Stomach smooth muscle (tissue), 2 donors: ENCODE data around the gene GPR107.

Experiments
- H3K27ac ChIP-seq: one replicate; pipeline ENCODE4 v1.7.0; 2013; ENCODE audit warnings: mild to moderate bottlenecking, low read length, inconsistent platforms
- H3K27me3 ChIP-seq, 2 donors: one replicate each; pipeline ENCODE4 v1.7.0; 2013; ENCODE audit warnings: low read length in 2 of 2; ENCODE audit not compliant: insufficient read depth in 2 of 2, control insufficient read depth in 1 of 2
- H3K36me3 ChIP-seq, 2 donors: one replicate each; pipeline ENCODE4 v1.7.0; 2013; ENCODE audit warnings: low read length in 2 of 2; ENCODE audit not compliant: control insufficient read depth in 2 of 2, insufficient read depth in 2 of 2
- H3K4me1 ChIP-seq: one replicate; pipeline ENCODE4 v1.7.0; 2013; ENCODE audit warnings: low read length; ENCODE audit not compliant: control insufficient read depth, insufficient read depth
- H3K4me3 ChIP-seq, 2 donors: one replicate each; pipeline ENCODE4 v1.7.0; 2013; ENCODE audit warnings: low read length in 2 of 2
- H3K9ac ChIP-seq, 2 donors: one replicate each; pipeline ENCODE4 v1.7.0; 2013; ENCODE audit warnings: low read length in 2 of 2, mild to moderate bottlenecking in 1 of 2
- H3K9me3 ChIP-seq, 2 donors: one replicate each; pipeline ENCODE4 v1.7.0; 2013; ENCODE audit warnings: low read length in 2 of 2; ENCODE audit not compliant: control insufficient read depth in 2 of 2
- donor health status: healthy.
- donor health status: Pancreatic carcinoma.

Gene GPR107

GRCh38 chr9:130160862-130161470 is 107.3 kb downstream of the GPR107 start:
- Histone ChIP-seq H3K9ac (no peak overlapping the region), H3K27me3 (no peaks in the 10 kb centered on the region)

GRCh38 chr9:130165579-130165978 is 111.9 kb downstream of the GPR107 start:
- Histone ChIP-seq H3K27me3 (no peaks in the 10 kb centered on the region), H3K4me3 (no peak overlapping the region), H3K9ac (no peak overlapping the region), H3K36me3 (no peaks in the 10 kb centered on the region), H3K27ac (no peak overlapping the region), H3K4me1 (no peaks in the 10 kb centered on the region), H3K9me3 (no peaks in the 10 kb centered on the region)

More at GRCh38 chr9:130160862-130161470, 107.3 kb downstream of the GPR107 start:
- Histone ChIP-seq H3K36me3 (no peaks in the 10 kb centered on the region), H3K27ac (no peak overlapping the region), H3K4me1 (no peaks in the 10 kb centered on the region), H3K9me3 (no peaks in the 10 kb centered on the region), H3K4me3 (no peak overlapping the region)

- Histone ChIP-seq H3K9me3 (no peaks in the 10 kb centered on the region), H3K36me3 (no peaks in the 10 kb centered on the region), H3K27ac (no peak overlapping the region), H3K27me3 (no peaks in the 10 kb centered on the region), H3K9ac (no peak overlapping the region), H3K4me3 (no peak overlapping the region), H3K4me1 (peaks cover 3% of the 10 kb centered on the region)
Measured at GRCh38 chr9:130166399-130166798, 112.7 kb downstream of the GPR107 start.

GRCh38 chr9:130167927-130168326 is 114.2 kb downstream of the GPR107 start:
- Histone ChIP-seq H3K9me3 (no peaks in the 10 kb centered on the region), H3K27ac (no peak overlapping the region), H3K4me1 (peaks cover 11% of the 10 kb centered on the region), H3K4me3 (no peak overlapping the region), H3K36me3 (no peaks in the 10 kb centered on the region), H3K9ac (no peak overlapping the region), H3K27me3 (no peaks in the 10 kb centered on the region)

- Histone ChIP-seq H3K27ac (peak overlapping the region; percentile 31), H3K9ac (peak overlapping the region in 1 of 2 donors; percentile 45)
Measured at GRCh38 chr9:130171226-130172148, 117.8 kb downstream of the GPR107 start.

GRCh38 chr9:130172161-130172857 is 118.6 kb downstream of the GPR107 start, which contains the start of gene NCS1:
NCS1 (plus strand) TSS chr9:130172404; CDS start chr9:130172664, 260 bp downstream.
- H3K27ac ChIP-seq, result peak within 1 kb of the TSS; percentile 98
- H3K27me3 ChIP-seq, result no peaks in the 10 kb centered on the region
- H3K36me3 ChIP-seq, result no peaks in the 10 kb centered on the region
- no peaks in the 10 kb centered on the region for H3K9me3 ChIP-seq
- peak within 1 kb of the TSS; percentile 85 to 88 for H3K9ac ChIP-seq
- peak within 1 kb of the TSS; percentile 80 to 88 for H3K4me3 ChIP-seq
- H3K4me1 ChIP-seq, result peaks cover 51% of the 10 kb centered on the region

More at GRCh38 chr9:130171226-130172148, 117.8 kb downstream of the GPR107 start:
- H3K4me3 ChIP-seq, result peak overlapping the region; percentile 43 to 62
- no peaks in the 10 kb centered on the region for H3K27me3 ChIP-seq
- H3K36me3 ChIP-seq, result no peaks in the 10 kb centered on the region
- H3K9me3 ChIP-seq, result no peaks in the 10 kb centered on the region
- H3K4me1 ChIP-seq, result peaks cover 43% of the 10 kb centered on the region

GRCh38 chr9:130172858-130173665 is 119.4 kb downstream of the GPR107 start:
- peak overlapping the region; percentile 98 for H3K27ac ChIP-seq
- peaks cover 58% of the 10 kb centered on the region for H3K4me1 ChIP-seq
- no peaks in the 10 kb centered on the region for H3K36me3 ChIP-seq
- no peaks in the 10 kb centered on the region for H3K9me3 ChIP-seq
- H3K27me3 ChIP-seq, result no peaks in the 10 kb centered on the region
- peak overlapping the region; percentile 80 to 88 for H3K4me3 ChIP-seq
- H3K9ac ChIP-seq, result peak overlapping the region; percentile 85 to 88

- Histone ChIP-seq H3K4me1 (peaks cover 63% of the 10 kb centered on the region), H3K36me3 (no peaks in the 10 kb centered on the region), H3K9me3 (no peaks in the 10 kb centered on the region), H3K27ac (peak overlapping the region; percentile 98), H3K27me3 (no peaks in the 10 kb centered on the region), H3K9ac (peak overlapping the region; percentile 85 to 88), H3K4me3 (peak overlapping the region; percentile 80 to 88)
Measured at GRCh38 chr9:130173666-130173983, 119.9 kb downstream of the GPR107 start.

GRCh38 chr9:130174025-130174424 is 120.3 kb downstream of the GPR107 start:
- Histone ChIP-seq H3K27ac (peak overlapping the region; percentile 98), H3K4me1 (peaks cover 63% of the 10 kb centered on the region), H3K9ac (peak overlapping the region; percentile 85 to 88), H3K36me3 (no peaks in the 10 kb centered on the region), H3K9me3 (no peaks in the 10 kb centered on the region), H3K27me3 (no peaks in the 10 kb centered on the region), H3K4me3 (peak overlapping the region; percentile 80 to 88)

- H3K4me1 ChIP-seq, result peaks cover 63% of the 10 kb centered on the region
- H3K36me3 ChIP-seq, result no peaks in the 10 kb centered on the region
- H3K27ac ChIP-seq, result peak overlapping the region; percentile 98
- no peaks in the 10 kb centered on the region for H3K9me3 ChIP-seq
- peak overlapping the region; percentile 60 to 61 for H3K9ac ChIP-seq
- H3K27me3 ChIP-seq, result no peaks in the 10 kb centered on the region
- H3K4me3 ChIP-seq, result peak overlapping the region in 1 of 2 donors; percentile 88
Measured at GRCh38 chr9:130174920-130175321, 121.2 kb downstream of the GPR107 start.
